ENCODE results near the gene RTTN. TPM values are rescaled to one million over a fixed set of nuclear protein-coding genes. Genes with fewer than 3 reads are reported as not detected.

RTTN gene
- polyA plus RNA-seq, 4 donors: 0.89 to 9.0 (median 2.4) TPM

- Histone ChIP-seq H3K27ac (ENCODE audit: low read depth in 1 of 3, low read length in 2 of 3) (no peak overlapping the region), H3K9me3 (ENCODE audit: control insufficient read depth in 2 of 2, insufficient read depth in 1 of 2, low read depth in 1 of 2, low read length in 1 of 2) (peaks cover 0 to 11% of the 10 kb centered on the region in 2 donors), H3K27me3 (ENCODE audit: control insufficient read depth in 3 of 3, insufficient read depth in 3 of 3, low read length in 3 of 3) (no peaks in the 10 kb centered on the region), H3K36me3 (ENCODE audit: control insufficient read depth in 3 of 3, insufficient read depth in 2 of 3, low read depth in 1 of 3, low read length in 3 of 3) (peaks cover 0 to 11% (median 2%) of the 10 kb centered on the region in 3 donors), H3K4me3 (ENCODE audit: low read depth in 1 of 3, low read length in 3 of 3) (no peak overlapping the region), H3K4me1 (ENCODE audit: control insufficient read depth in 3 of 3, insufficient read depth in 2 of 3, low read depth in 1 of 3, low read length in 2 of 3) (no peaks in the 10 kb centered on the region)
- WGBS, 3 donors: 90 to 93% (median 91%) methylated on average over 3 of the region's 3 CpGs
- DNase-seq (no peak), FAIRE-seq (no peak)
These were observed 46.3 kb downstream of the RTTN start for GRCh38 chr18:70158992-70159717.

GRCh38 chr18:70156886-70157285 is 48.6 kb downstream of the RTTN start:
- DNase-seq (no peak), FAIRE-seq (no peak)
- H3K27ac ChIP-seq (ENCODE audit: low read depth in 1 of 3, low read length in 2 of 3): no peak overlapping the region
- no peak overlapping the region for H3K4me3 ChIP-seq (ENCODE audit: low read depth in 1 of 3, low read length in 3 of 3)
- H3K9me3 ChIP-seq (ENCODE audit: control insufficient read depth in 2 of 2, insufficient read depth in 1 of 2, low read depth in 1 of 2, low read length in 1 of 2): peaks cover 0 to 5% of the 10 kb centered on the region in 2 donors
- peaks cover 0 to 9% (median 0%) of the 10 kb centered on the region in 3 donors for H3K36me3 ChIP-seq (ENCODE audit: control insufficient read depth in 3 of 3, insufficient read depth in 2 of 3, low read depth in 1 of 3, low read length in 3 of 3)
- no peaks in the 10 kb centered on the region for H3K4me1 ChIP-seq (ENCODE audit: control insufficient read depth in 3 of 3, insufficient read depth in 2 of 3, low read depth in 1 of 3, low read length in 2 of 3)
- H3K27me3 ChIP-seq (ENCODE audit: control insufficient read depth in 3 of 3, insufficient read depth in 3 of 3, low read length in 3 of 3): no peaks in the 10 kb centered on the region
- 97 to 100% (median 98%) methylated on average over 8 of the region's 8 CpGs for WGBS, 3 donors

GRCh38 chr18:70154591-70155194 is 50.8 kb downstream of the RTTN start:
- peak in 1 of 2 donors; percentile 69 for DNase-seq
- no peak overlapping the region for H3K4me3 ChIP-seq (ENCODE audit: low read depth in 1 of 3, low read length in 3 of 3)
- H3K27me3 ChIP-seq (ENCODE audit: control insufficient read depth in 3 of 3, insufficient read depth in 3 of 3, low read length in 3 of 3): no peaks in the 10 kb centered on the region
- H3K36me3 ChIP-seq (ENCODE audit: control insufficient read depth in 3 of 3, insufficient read depth in 2 of 3, low read depth in 1 of 3, low read length in 3 of 3): peaks cover 0 to 9% (median 0%) of the 10 kb centered on the region in 3 donors
- FAIRE-seq: no peak
- no peak overlapping the region for H3K27ac ChIP-seq (ENCODE audit: low read depth in 1 of 3, low read length in 2 of 3)
- WGBS, 3 donors: 54 to 67% (median 55%) methylated on average over 4 of the region's 4 CpGs
- peaks cover 0 to 5% of the 10 kb centered on the region in 2 donors for H3K9me3 ChIP-seq (ENCODE audit: control insufficient read depth in 2 of 2, insufficient read depth in 1 of 2, low read depth in 1 of 2, low read length in 1 of 2)
- H3K4me1 ChIP-seq (ENCODE audit: control insufficient read depth in 3 of 3, insufficient read depth in 2 of 3, low read depth in 1 of 3, low read length in 2 of 3): no peaks in the 10 kb centered on the region

GRCh38 chr18:70151614-70152013 is 53.9 kb downstream of the RTTN start:
- FAIRE-seq: no peak
- WGBS, 3 donors: 65 to 77% (median 77%) methylated on average over 3 of the region's 3 CpGs

GRCh38 chr18:70149616-70150301 is 55.7 kb downstream of the RTTN start:
- no peak overlapping the region for H3K27ac ChIP-seq (ENCODE audit: low read depth in 1 of 3, low read length in 2 of 3)
- H3K36me3 ChIP-seq (ENCODE audit: control insufficient read depth in 3 of 3, insufficient read depth in 2 of 3, low read depth in 1 of 3, low read length in 3 of 3): peaks cover 0 to 5% (median 2%) of the 10 kb centered on the region in 3 donors
- no peaks in the 10 kb centered on the region for H3K4me1 ChIP-seq (ENCODE audit: control insufficient read depth in 3 of 3, insufficient read depth in 2 of 3, low read depth in 1 of 3, low read length in 2 of 3)
- 82 to 90% (median 88%) methylated on average over 5 of the region's 5 CpGs for WGBS, 3 donors
- H3K4me3 ChIP-seq (ENCODE audit: low read depth in 1 of 3, low read length in 3 of 3): no peak overlapping the region
- no peak for FAIRE-seq
- DNase-seq: no peak
- no peaks in the 10 kb centered on the region for H3K27me3 ChIP-seq (ENCODE audit: control insufficient read depth in 3 of 3, insufficient read depth in 3 of 3, low read length in 3 of 3)
- H3K9me3 ChIP-seq (ENCODE audit: control insufficient read depth in 2 of 2, insufficient read depth in 1 of 2, low read depth in 1 of 2, low read length in 1 of 2): no peaks in the 10 kb centered on the region

More at GRCh38 chr18:70151614-70152013, 53.9 kb downstream of the RTTN start:
- Histone ChIP-seq H3K4me1 (ENCODE audit: control insufficient read depth in 3 of 3, insufficient read depth in 2 of 3, low read depth in 1 of 3, low read length in 2 of 3) (no peaks in the 10 kb centered on the region), H3K27me3 (ENCODE audit: control insufficient read depth in 3 of 3, insufficient read depth in 3 of 3, low read length in 3 of 3) (no peaks in the 10 kb centered on the region), H3K27ac (ENCODE audit: low read depth in 1 of 3, low read length in 2 of 3) (no peak overlapping the region), H3K4me3 (ENCODE audit: low read depth in 1 of 3, low read length in 3 of 3) (no peak overlapping the region), H3K36me3 (ENCODE audit: control insufficient read depth in 3 of 3, insufficient read depth in 2 of 3, low read depth in 1 of 3, low read length in 3 of 3) (peaks cover 0 to 5% (median 3%) of the 10 kb centered on the region in 3 donors), H3K9me3 (ENCODE audit: control insufficient read depth in 2 of 2, insufficient read depth in 1 of 2, low read depth in 1 of 2, low read length in 1 of 2) (no peaks in the 10 kb centered on the region)
- DNase-seq: no peak

GRCh38 chr18:70149156-70149555 is 56.3 kb downstream of the RTTN start:
- WGBS, 3 donors: 92 to 98% (median 97%) methylated on average over 2 of the region's 2 CpGs

GRCh38 chr18:70148039-70148938 is 57.2 kb downstream of the RTTN start:
- WGBS, 3 donors: 79 to 89% (median 83%) methylated on average over 8 of the region's 8 CpGs
- Histone ChIP-seq H3K9me3 (ENCODE audit: control insufficient read depth in 2 of 2, insufficient read depth in 1 of 2, low read depth in 1 of 2, low read length in 1 of 2) (no peaks in the 10 kb centered on the region), H3K4me1 (ENCODE audit: control insufficient read depth in 3 of 3, insufficient read depth in 2 of 3, low read depth in 1 of 3, low read length in 2 of 3) (no peaks in the 10 kb centered on the region), H3K36me3 (ENCODE audit: control insufficient read depth in 3 of 3, insufficient read depth in 2 of 3, low read depth in 1 of 3, low read length in 3 of 3) (peaks cover 0 to 5% (median 2%) of the 10 kb centered on the region in 3 donors), H3K4me3 (ENCODE audit: low read depth in 1 of 3, low read length in 3 of 3) (no peak overlapping the region), H3K27me3 (ENCODE audit: control insufficient read depth in 3 of 3, insufficient read depth in 3 of 3, low read length in 3 of 3) (no peaks in the 10 kb centered on the region), H3K27ac (ENCODE audit: low read depth in 1 of 3, low read length in 2 of 3) (no peak overlapping the region)
- FAIRE-seq: no peak
- no peak for DNase-seq

More at GRCh38 chr18:70149156-70149555, 56.3 kb downstream of the RTTN start:
- DNase-seq: no peak
- H3K9me3 ChIP-seq (ENCODE audit: control insufficient read depth in 2 of 2, insufficient read depth in 1 of 2, low read depth in 1 of 2, low read length in 1 of 2): no peaks in the 10 kb centered on the region
- no peaks in the 10 kb centered on the region for H3K4me1 ChIP-seq (ENCODE audit: control insufficient read depth in 3 of 3, insufficient read depth in 2 of 3, low read depth in 1 of 3, low read length in 2 of 3)
- H3K36me3 ChIP-seq (ENCODE audit: control insufficient read depth in 3 of 3, insufficient read depth in 2 of 3, low read depth in 1 of 3, low read length in 3 of 3): peaks cover 0 to 5% (median 2%) of the 10 kb centered on the region in 3 donors
- H3K4me3 ChIP-seq (ENCODE audit: low read depth in 1 of 3, low read length in 3 of 3): no peak overlapping the region
- H3K27me3 ChIP-seq (ENCODE audit: control insufficient read depth in 3 of 3, insufficient read depth in 3 of 3, low read length in 3 of 3): no peaks in the 10 kb centered on the region
- no peak for FAIRE-seq
- no peak overlapping the region for H3K27ac ChIP-seq (ENCODE audit: low read depth in 1 of 3, low read length in 2 of 3)

GRCh38 chr18:70146174-70146573 is 59.3 kb downstream of the RTTN start:
- no peak overlapping the region for H3K27ac ChIP-seq (ENCODE audit: low read depth in 1 of 3, low read length in 2 of 3)
- H3K9me3 ChIP-seq (ENCODE audit: control insufficient read depth in 2 of 2, insufficient read depth in 1 of 2, low read depth in 1 of 2, low read length in 1 of 2): no peaks in the 10 kb centered on the region
- peaks cover 0 to 5% (median 2%) of the 10 kb centered on the region in 3 donors for H3K36me3 ChIP-seq (ENCODE audit: control insufficient read depth in 3 of 3, insufficient read depth in 2 of 3, low read depth in 1 of 3, low read length in 3 of 3)
- H3K4me3 ChIP-seq (ENCODE audit: low read depth in 1 of 3, low read length in 3 of 3): no peak overlapping the region
- no peaks in the 10 kb centered on the region for H3K4me1 ChIP-seq (ENCODE audit: control insufficient read depth in 3 of 3, insufficient read depth in 2 of 3, low read depth in 1 of 3, low read length in 2 of 3)
- WGBS, 3 donors: 42 to 76% (median 58%) methylated on average over 2 of the region's 2 CpGs
- H3K27me3 ChIP-seq (ENCODE audit: control insufficient read depth in 3 of 3, insufficient read depth in 3 of 3, low read length in 3 of 3): no peaks in the 10 kb centered on the region
- DNase-seq (no peak), FAIRE-seq (no peak)

Measured in small intestine (tissue), 7 donors.